Stimulated activated CD8-positive, alpha-beta memory T cell treated with anti-CD3 and anti-CD28 coated beads, Interleukin-7, amount 100 ng/mL, for 48 hours (primary cell): ENCODE measurements around the gene KIAA1549.
"Not testable (repeated sequence)": the region's sequence is repeated elsewhere in the genome, so short reads cannot be mapped to it uniquely, and the experiment has no call there.

ENCODE experiments used
- DNase-seq, 2 donors: peaks; one replicate each; pipeline ENCODE4 v3.0.0-alpha.2; 2020; ENCODE audit warnings: low read depth in 1 of 2; ENCODE audit errors: extremely low read depth in 1 of 2

KIAA1549 gene

GRCh38 chr7:138981332-138982203, at the start of gene KIAA1549:
TSS of gene KIAA1549 (minus strand) at chr7:138981389. CDS start at chr7:138981269, 120 bp downstream.
- DNase-seq: peak; percentile 15 to 45

- DNase-seq: no peak
Measured at GRCh38 chr7:139029353-139029752, 48.2 kb upstream of the KIAA1549 start.

- DNase-seq: no peak
Measured at GRCh38 chr7:139026551-139026950, 45.4 kb upstream of the KIAA1549 start.

GRCh38 chr7:139025861-139026260, 44.7 kb upstream of the KIAA1549 start:
- DNase-seq: not testable (repeated sequence)

- no peak for DNase-seq
Measured at GRCh38 chr7:139023076-139023475, 41.9 kb upstream of the KIAA1549 start.

GRCh38 chr7:139022286-139022685, 41.1 kb upstream of the KIAA1549 start:
- no peak for DNase-seq

GRCh38 chr7:139018910-139019309, 37.7 kb upstream of the KIAA1549 start:
- DNase-seq: no peak

GRCh38 chr7:139016931-139017511, 35.8 kb upstream of the KIAA1549 start:
- DNase-seq: peak; percentile 8 to 37

- no peak for DNase-seq
Measured at GRCh38 chr7:139011373-139011772, 30.2 kb upstream of the KIAA1549 start.

- no peak for DNase-seq
Measured at GRCh38 chr7:139004321-139005090, 23.3 kb upstream of the KIAA1549 start.

GRCh38 chr7:138999414-138999813, 18.2 kb upstream of the KIAA1549 start:
- no peak for DNase-seq

- DNase-seq: no peak
Measured at GRCh38 chr7:138992052-138992531, 10.9 kb upstream of the KIAA1549 start.

GRCh38 chr7:138987686-138988085, 6.5 kb upstream of the KIAA1549 start:
- no peak for DNase-seq

- DNase-seq: no peak
Measured at GRCh38 chr7:138982204-138982623, 1.0 kb upstream of the KIAA1549 start.

GRCh38 chr7:138980563-138981291, 462 bp downstream of the KIAA1549 start:
- DNase-seq: no peak

GRCh38 chr7:138979988-138980562, 1.1 kb downstream of the KIAA1549 start:
- no peak for DNase-seq

GRCh38 chr7:138979226-138979979, 1.8 kb downstream of the KIAA1549 start:
- DNase-seq: no peak

- no peak for DNase-seq
Measured at GRCh38 chr7:138978541-138979184, 2.5 kb downstream of the KIAA1549 start.

GRCh38 chr7:138976161-138976560, 5.0 kb downstream of the KIAA1549 start:
- not testable (repeated sequence) for DNase-seq
